Liver (tissue), 3 donors: Measurements from ENCODE around the gene BNIPL.

Experiments used
- ATF3 ChIP-seq: IDR thresholded peaks from 2 replicates; pipeline ENCODE4 v1.6.1; 2016; ENCODE audit warnings: antibody characterized with exemption
- CTCF ChIP-seq: fragments of 150-350 bp; IDR thresholded peaks from 2 replicates; pipeline ENCODE4 v1.5.1; 2017; ENCODE audit warnings: improper control_type of control experiment, low read depth, low read length; ENCODE audit not compliant: missing input control
- GABPA ChIP-seq, 2 donors: IDR thresholded peaks in 1 of 2; conservative IDR thresholded peaks in 1 of 2; 2 replicates each; pipeline ENCODE4 v1.6.1; 2016; ENCODE audit warnings: antibody characterized with exemption in 2 of 2, mild to moderate bottlenecking in 1 of 2, moderate library complexity in 1 of 2
- HNF4A ChIP-seq, 2 donors: conservative IDR thresholded peaks; 2 replicates each; pipeline ENCODE4 v1.6.1; 2016; ENCODE audit warnings: antibody characterized with exemption in 2 of 2, mild to moderate bottlenecking in 2 of 2
- MAX ChIP-seq: IDR thresholded peaks from 2 replicates; pipeline ENCODE4 v1.6.1; 2016; ENCODE audit warnings: antibody characterized with exemption
- NR2F2 ChIP-seq: IDR thresholded peaks from 2 replicates; pipeline ENCODE4 v1.6.1; 2016; ENCODE audit warnings: antibody characterized with exemption
- RAD21 ChIP-seq, 2 donors: IDR thresholded peaks; 2 replicates each; pipeline ENCODE4 v1.6.1; 2016; ENCODE audit warnings: antibody characterized with exemption in 2 of 2, mild to moderate bottlenecking in 2 of 2
- RXRA ChIP-seq, 2 donors: IDR thresholded peaks; 2 replicates each; pipeline ENCODE4 v1.6.1; 2017 to 2018; ENCODE audit warnings: antibody characterized with exemption in 2 of 2, mild to moderate bottlenecking in 1 of 2
- SP1 ChIP-seq: IDR thresholded peaks from 2 replicates; pipeline ENCODE4 v1.6.1; 2018; ENCODE audit warnings: antibody characterized with exemption, mild to moderate bottlenecking
- TAF1 ChIP-seq: conservative IDR thresholded peaks from 2 replicates; pipeline ENCODE4 v1.6.1; 2016; ENCODE audit warnings: antibody characterized with exemption, mild to moderate bottlenecking
- YY1 ChIP-seq: IDR thresholded peaks from 2 replicates; pipeline ENCODE4 v1.6.1; 2016; ENCODE audit warnings: antibody characterized with exemption, mild to moderate bottlenecking
- donor health status: healthy.
- donor health status: healthy.

- TF ChIP-seq YY1 (no peak), RAD21 (IDR thresholded peaks at IDR 0.05) (no peak), CTCF (no peak), SP1 (no peak), RXRA (IDR thresholded peaks at IDR 0.05) (peak in 1 of 2 donors; percentile 41), NR2F2 (no peak), TAF1 (no peak), MAX (no peak), ATF3 (no peak), GABPA (IDR thresholded peaks at IDR 0.05 in 1 of 2, conservative IDR thresholded peaks at IDR 0.05 in 1 of 2) (no peak), HNF4A (conservative IDR thresholded peaks at IDR 0.05) (peak; percentile 53 to 73)
These were observed 18.7 kb downstream of the BNIPL start for GRCh38 chr1:151054971-151055547.
